Omental fat pad (tissue), 4 donors: ENCODE measurements around the gene LARGE1. TPM values are rescaled to one million over a fixed set of nuclear protein-coding genes. Genes with fewer than 3 reads are reported as not detected.

ENCODE experiments used
- ATAC-seq: fragments of 150-250 bp; one replicate; pipeline ENCODE4 v1.9.1; 2016; ENCODE audit warnings: mild to moderate bottlenecking, moderate library complexity; ENCODE audit not compliant: low FRiP score
- DNase-seq: peaks from one replicate; pipeline ENCODE4 v3.0.0-alpha.2; 2019; ENCODE audit warnings: low spot score
- CTCF ChIP-seq, 3 donors: fragments of 450-650 bp; IDR thresholded peaks; one replicate each; pipeline ENCODE4 v1.5.1; 2016 to 2017; ENCODE audit warnings: antibody characterized with exemption in 3 of 3, mild to moderate bottlenecking in 3 of 3, moderate library complexity in 2 of 3
- total RNA-seq, 4 donors: library from RNA; depleted of rRNA; stranded (reverse); fragments of >200 nt; gene quantifications; one replicate each; pipeline ENCODE4 v1.1.0, GENCODE V29; 2016

LARGE1 gene
- total RNA-seq, 4 donors from 2014 or later, result 16.5 to 31.2 (median 22.3) TPM

- no peak for TF ChIP-seq CTCF (IDR thresholded peaks at IDR 0.05)
- DNase-seq (no peak), ATAC-seq (no peak)
These were observed 172.6 kb downstream of the LARGE1 start for GRCh38 chr22:33747576-33748180.

- TF ChIP-seq CTCF (IDR thresholded peaks at IDR 0.05), result no peak
- no peak for DNase-seq
- no peak for ATAC-seq
These were observed 173.2 kb downstream of the LARGE1 start for GRCh38 chr22:33747029-33747428.

GRCh38 chr22:33746501-33746928 is 173.8 kb downstream of the LARGE1 start:
- TF ChIP-seq CTCF (IDR thresholded peaks at IDR 0.05), result no peak
- DNase-seq (no peak), ATAC-seq (no peak)

GRCh38 chr22:33745501-33745900 is 174.8 kb downstream of the LARGE1 start:
- no peak for TF ChIP-seq CTCF (IDR thresholded peaks at IDR 0.05)
- no peak for ATAC-seq
- DNase-seq, result no peak

- TF ChIP-seq CTCF (IDR thresholded peaks at IDR 0.05), result no peak
- DNase-seq, result no peak
- ATAC-seq, result no peak
These were observed 176.5 kb downstream of the LARGE1 start for GRCh38 chr22:33743756-33744155.

- DNase-seq (no peak), ATAC-seq (no peak)
- no peak for TF ChIP-seq CTCF (IDR thresholded peaks at IDR 0.05)
These were observed 179.3 kb downstream of the LARGE1 start for GRCh38 chr22:33741025-33741424.

- ATAC-seq (no peak), DNase-seq (no peak)
- no peak for TF ChIP-seq CTCF (IDR thresholded peaks at IDR 0.05)
These were observed 180.8 kb downstream of the LARGE1 start for GRCh38 chr22:33739516-33739915.
